NK-92 (cell line): ENCODE measurements around the gene JPT1.
"Not testable (repeated sequence)": the region's sequence is repeated elsewhere in the genome, so short reads cannot be mapped to it uniquely, and the experiment has no call there.

Source experiments
- DNase-seq: peaks from one replicate; lab custom pipeline; 2025; ENCODE audit not compliant: unreplicated experiment; lab: John Stamatoyannopoulos, UW

Gene JPT1

GRCh38 chr17:75158480-75158879 is 4.2 kb upstream of the JPT1 start:
- not testable (repeated sequence) for DNase-seq

- no peak for DNase-seq
These were observed 884 bp upstream of the JPT1 start for GRCh38 chr17:75155191-75155601.

- no peak for DNase-seq
These were observed 525 bp downstream of the JPT1 start for GRCh38 chr17:75153780-75154194.

- no peak for DNase-seq
These were observed 1.2 kb downstream of the JPT1 start for GRCh38 chr17:75152922-75153779.

GRCh38 chr17:75152523-75152921 is 1.8 kb downstream of the JPT1 start:
- DNase-seq, result no peak

GRCh38 chr17:75151930-75152329 is 2.4 kb downstream of the JPT1 start:
- no peak for DNase-seq

GRCh38 chr17:75147878-75148546 is 6.3 kb downstream of the JPT1 start:
- no peak for DNase-seq

GRCh38 chr17:75146592-75146991 is 7.7 kb downstream of the JPT1 start:
- DNase-seq, result no peak

GRCh38 chr17:75144816-75145512 is 9.3 kb downstream of the JPT1 start:
- no peak for DNase-seq

- no peak for DNase-seq
These were observed 11.9 kb downstream of the JPT1 start for GRCh38 chr17:75142236-75142971.

- DNase-seq, result no peak
These were observed 15.8 kb downstream of the JPT1 start for GRCh38 chr17:75138519-75138918.

GRCh38 chr17:75137762-75138161 is 16.6 kb downstream of the JPT1 start:
- DNase-seq, result not testable (repeated sequence)

GRCh38 chr17:75135946-75136345 is 18.4 kb downstream of the JPT1 start:
- DNase-seq, result no peak

- DNase-seq, result no peak
These were observed 18.9 kb downstream of the JPT1 start for GRCh38 chr17:75135452-75135851.

- not testable (repeated sequence) for DNase-seq
These were observed 20.5 kb downstream of the JPT1 start for GRCh38 chr17:75133607-75134347.

- no peak for DNase-seq
These were observed 21.3 kb downstream of the JPT1 start for GRCh38 chr17:75133001-75133400.

GRCh38 chr17:75132018-75133000 is 22.0 kb downstream of the JPT1 start:
- DNase-seq, result not testable (repeated sequence)

GRCh38 chr17:75131278-75132017 is 22.9 kb downstream of the JPT1 start, which contains the start of gene NT5C:
TSS of gene NT5C (minus strand) at chr17:75131742. CDS start at chr17:75131707, 35 bp downstream.
- no peak for DNase-seq
